Keratinocyte (primary cell): ENCODE data around the gene ANOS1. TPM values are rescaled to one million over a fixed set of nuclear protein-coding genes. Genes with fewer than 3 reads are reported as not detected.
"Not testable (repeated sequence)": the region's sequence is repeated elsewhere in the genome, so short reads cannot be mapped to it uniquely, and the experiment has no call there.

Experiments used
- DNase-seq: peaks from one replicate; pipeline ENCODE4 v3.0.0-alpha.2; 2011; ENCODE audit warnings: low read depth, missing footprints, low spot score
- FAIRE-seq: peaks from 2 replicates; lab custom pipeline; 2011; peaks lifted over from hg19 to GRCh38; lab: Jason Lieb, UNC
- H2AFZ ChIP-seq: 2 replicates; pipeline ENCODE4 v1.6.0; 2012; ENCODE audit warnings: low read length, control low read depth, inconsistent platforms; ENCODE audit not compliant: control insufficient read depth
- H3K27ac ChIP-seq: 2 replicates; pipeline ENCODE4 v1.5.1; 2011; ENCODE audit warnings: low read length; ENCODE audit not compliant: control insufficient read depth, insufficient read depth
- H3K27me3 ChIP-seq: 3 replicates; pipeline ENCODE4 v1.6.0; 2011; ENCODE audit warnings: low read length; ENCODE audit not compliant: control insufficient read depth, insufficient read depth; ENCODE audit errors: extremely low read depth
- H3K36me3 ChIP-seq, 2 experiments: 2 replicates in 1 of 2; 3 replicates in 1 of 2; pipeline ENCODE4 v1.5.1; 2011; ENCODE audit warnings: low read length in 2 of 2, mild to moderate bottlenecking in 1 of 2; ENCODE audit not compliant: control insufficient read depth in 2 of 2, insufficient read depth in 2 of 2; ENCODE audit errors: extremely low read depth in 1 of 2
- H3K4me1 ChIP-seq: 3 replicates; pipeline ENCODE4 v1.5.1; 2011; ENCODE audit warnings: low read length; ENCODE audit not compliant: control insufficient read depth, insufficient read depth; ENCODE audit errors: extremely low read depth
- H3K4me2 ChIP-seq: 3 replicates; pipeline ENCODE4 v1.6.0; 2011; ENCODE audit warnings: low read depth, low read length; ENCODE audit not compliant: control insufficient read depth, insufficient read depth; ENCODE audit errors: extremely low read depth
- H3K4me3 ChIP-seq, 3 experiments: fragments of 200-600 bp in 1 of 3; sonication (generic) in 1 of 3; 2 replicates in 2 of 3; 3 replicates in 1 of 3; pipeline ENCODE4 v1.5.1; 2011 to 2016; ENCODE audit warnings: low read length in 3 of 3, mild to moderate bottlenecking in 3 of 3, control low read depth in 2 of 3, inconsistent platforms in 1 of 3, low read depth in 1 of 3, mixed read lengths in 1 of 3, mixed run types in 1 of 3, moderate library complexity in 1 of 3; ENCODE audit not compliant: control insufficient read depth in 2 of 3, insufficient read depth in 2 of 3; ENCODE audit errors: extremely low read depth in 1 of 3
- H3K79me2 ChIP-seq: 2 replicates; pipeline ENCODE4 v1.6.0; 2012; ENCODE audit warnings: low read length; ENCODE audit not compliant: control insufficient read depth, insufficient read depth
- H3K9ac ChIP-seq: 3 replicates; pipeline ENCODE4 v1.6.0; 2011; ENCODE audit warnings: low read length; ENCODE audit not compliant: control insufficient read depth, insufficient read depth; ENCODE audit errors: extremely low read depth
- H3K9me1 ChIP-seq: 3 replicates; pipeline ENCODE4 v1.6.0; 2011; ENCODE audit warnings: low read length; ENCODE audit not compliant: control insufficient read depth, insufficient read depth; ENCODE audit errors: extremely low read depth
- H3K9me3 ChIP-seq: 2 replicates; pipeline ENCODE4 v1.5.1; 2012; ENCODE audit warnings: low read depth, low read length; ENCODE audit not compliant: control insufficient read depth
- H4K20me1 ChIP-seq: 3 replicates; pipeline ENCODE4 v1.6.0; 2011; ENCODE audit warnings: low read length; ENCODE audit not compliant: control insufficient read depth, insufficient read depth; ENCODE audit errors: extremely low read depth
- EZH2 ChIP-seq: IDR thresholded peaks from one replicate; pipeline ENCODE4 v1.6.1; 2012; ENCODE audit warnings: inconsistent platforms, mild to moderate bottlenecking, low read length, moderate library complexity
- dilution Hi-C: fragments of 300-500 bp; cut with MboI; formaldehyde crosslinking; loops from one replicate; pipeline ENCODE4 v1.7.0; 2020; ENCODE audit warnings: low sequenced_read_pairs; ENCODE audit not compliant: extremely low pct_ligation_motif_present
- polyA plus RNA-seq, 5 experiments: library from polyadenylated mRNA; depleted of rRNA in 3 of 5; stranded (reverse) in 3 of 5; stranded (forward) in 1 of 5; unstranded in 1 of 5; fragments of >200 nt; gene quantifications; 1 replicate in 1 of 5; 2 replicates in 3 of 5; 3 replicates in 1 of 5; pipeline versions ENCODE4 v1.2.1 to v1.2.3, GENCODE V29; 2011 to 2012; ENCODE audit warnings: missing spikeins in 2 of 5, low read depth in 1 of 5, low replicate concordance in 1 of 5
- TF ChIP-seq, protein P1 (sequence below), 3 experiments: IDR thresholded peaks in 1 of 3; conservative IDR thresholded peaks in 1 of 3; optimal IDR thresholded peaks in 1 of 3; 2 replicates in 2 of 3; 3 replicates in 1 of 3; pipeline versions ENCODE3 to v1.5.1; 2011; ENCODE audit warnings: low read length in 3 of 3, mild to moderate bottlenecking in 3 of 3, moderate library complexity in 2 of 3, control low read depth in 1 of 3, inconsistent platforms in 1 of 3; ENCODE audit not compliant: insufficient read depth in 2 of 3; ENCODE audit errors: extremely low read depth in 1 of 3

ANOS1 gene
- polyA plus RNA-seq, 1 donor (not counting 4 experiments of a cell fraction or from before 2014, with no cell fraction given) = 4.0 TPM

- Histone ChIP-seq H3K9me1 (no peaks in the 10 kb centered on the region), H3K27me3 (no peaks in the 10 kb centered on the region), H3K4me2 (no peak overlapping the region), H4K20me1 (no peaks in the 10 kb centered on the region), H3K9ac (no peak overlapping the region), H3K4me1 (peaks cover 3% of the 10 kb centered on the region), H3K9me3 (no peaks in the 10 kb centered on the region), H3K36me3 (no peaks in the 10 kb centered on the region), H3K4me3 (no peak overlapping the region), H2AFZ (no peak overlapping the region), H3K79me2 (no peaks in the 10 kb centered on the region), H3K27ac (no peak overlapping the region)
- dilution Hi-C loops = no loop called here
- no peak for DNase-seq
- no peak for TF ChIP-seq EZH2
- TF ChIP-seq, protein P1, sequence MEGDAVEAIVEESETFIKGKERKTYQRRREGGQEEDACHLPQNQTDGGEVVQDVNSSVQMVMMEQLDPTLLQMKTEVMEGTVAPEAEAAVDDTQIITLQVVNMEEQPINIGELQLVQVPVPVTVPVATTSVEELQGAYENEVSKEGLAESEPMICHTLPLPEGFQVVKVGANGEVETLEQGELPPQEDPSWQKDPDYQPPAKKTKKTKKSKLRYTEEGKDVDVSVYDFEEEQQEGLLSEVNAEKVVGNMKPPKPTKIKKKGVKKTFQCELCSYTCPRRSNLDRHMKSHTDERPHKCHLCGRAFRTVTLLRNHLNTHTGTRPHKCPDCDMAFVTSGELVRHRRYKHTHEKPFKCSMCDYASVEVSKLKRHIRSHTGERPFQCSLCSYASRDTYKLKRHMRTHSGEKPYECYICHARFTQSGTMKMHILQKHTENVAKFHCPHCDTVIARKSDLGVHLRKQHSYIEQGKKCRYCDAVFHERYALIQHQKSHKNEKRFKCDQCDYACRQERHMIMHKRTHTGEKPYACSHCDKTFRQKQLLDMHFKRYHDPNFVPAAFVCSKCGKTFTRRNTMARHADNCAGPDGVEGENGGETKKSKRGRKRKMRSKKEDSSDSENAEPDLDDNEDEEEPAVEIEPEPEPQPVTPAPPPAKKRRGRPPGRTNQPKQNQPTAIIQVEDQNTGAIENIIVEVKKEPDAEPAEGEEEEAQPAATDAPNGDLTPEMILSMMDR (optimal IDR thresholded peaks at IDR 0.05 in 1 of 3, IDR thresholded peaks at IDR 0.05 in 1 of 3, conservative IDR thresholded peaks at IDR 0.05 in 1 of 3; ENCODE audit: extremely low read depth in 1 of 3, insufficient read depth in 2 of 3, low read length in 3 of 3) = no peak
- no peak for FAIRE-seq
Observed at GRCh38 chrX:8500203-8500602, 231.7 kb downstream of the ANOS1 start.

GRCh38 chrX:8495036-8495435, 236.9 kb downstream of the ANOS1 start:
- H3K9ac ChIP-seq, FAIRE-seq, H3K36me3 ChIP-seq, H2AFZ ChIP-seq, H3K79me2 ChIP-seq, dilution Hi-C loops, H3K27ac ChIP-seq, H3K4me2 ChIP-seq, H3K4me1 ChIP-seq, H4K20me1 ChIP-seq, H3K27me3 ChIP-seq, DNase-seq, H3K9me3 ChIP-seq, H3K9me1 ChIP-seq, H3K4me3 ChIP-seq: not testable (repeated sequence)

DNA sequence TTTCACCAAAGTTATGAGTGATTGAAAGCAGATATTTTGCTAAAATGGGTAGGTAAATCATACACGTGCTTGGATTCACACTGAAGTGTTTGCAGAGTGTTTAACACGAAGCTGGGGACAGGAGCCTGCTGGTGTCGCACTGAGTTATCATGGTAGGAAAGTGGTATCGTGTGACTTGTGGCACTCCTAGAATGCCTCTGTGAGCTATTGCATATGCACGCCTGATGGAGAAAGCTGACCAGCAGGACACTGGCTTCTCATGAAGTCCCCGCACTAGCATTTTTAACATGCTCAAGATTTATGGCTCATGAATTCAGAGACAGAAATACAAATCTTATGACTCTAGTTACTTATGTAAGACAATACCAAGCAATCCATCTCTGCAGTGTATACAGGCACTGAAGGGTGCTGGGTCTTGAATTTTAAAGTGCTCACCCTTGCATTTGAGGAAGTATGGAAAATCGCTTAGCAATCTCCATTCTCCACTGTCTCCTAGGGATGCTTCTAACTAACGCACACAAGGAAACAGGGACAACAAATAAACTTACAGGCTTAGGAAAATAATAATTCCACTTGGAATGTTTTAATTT, 247.5 kb downstream of the ANOS1 start:
- H3K9ac ChIP-seq = no peak overlapping the region
- H3K9me1 ChIP-seq = no peaks in the 10 kb centered on the region
- H3K4me2 ChIP-seq = no peak overlapping the region
- FAIRE-seq = no peak
- H3K9me3 ChIP-seq = no peaks in the 10 kb centered on the region
- no peak overlapping the region for H3K4me3 ChIP-seq
- TF ChIP-seq EZH2 = no peak
- TF ChIP-seq, protein P1 (optimal IDR thresholded peaks at IDR 0.05 in 1 of 3, IDR thresholded peaks at IDR 0.05 in 1 of 3, conservative IDR thresholded peaks at IDR 0.05 in 1 of 3; ENCODE audit: extremely low read depth in 1 of 3, insufficient read depth in 2 of 3, low read length in 3 of 3) = no peak
- DNase-seq = no peak
- dilution Hi-C loops = no loop called here
- H2AFZ ChIP-seq = no peak overlapping the region
- no peak overlapping the region for H3K27ac ChIP-seq
- no peaks in the 10 kb centered on the region for H4K20me1 ChIP-seq
- no peaks in the 10 kb centered on the region for H3K79me2 ChIP-seq
- H3K27me3 ChIP-seq = no peaks in the 10 kb centered on the region
- H3K36me3 ChIP-seq = no peaks in the 10 kb centered on the region
- H3K4me1 ChIP-seq = no peaks in the 10 kb centered on the region
